GM21367 (cell line): ENCODE data around the gene GAGE1.
"Not testable (repeated sequence)": the region's sequence is repeated elsewhere in the genome, so short reads cannot be mapped to it uniquely, and the experiment has no call there.

Experiments
- ATAC-seq: cut with Tn5 transposase; IDR thresholded peaks from one replicate; pipeline ENCODE4 v1.9.1; 2021; ENCODE audit not compliant: unreplicated experiment

GAGE1 gene, protein sequence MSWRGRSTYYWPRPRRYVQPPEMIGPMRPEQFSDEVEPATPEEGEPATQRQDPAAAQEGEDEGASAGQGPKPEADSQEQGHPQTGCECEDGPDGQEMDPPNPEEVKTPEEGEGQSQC

DNA sequence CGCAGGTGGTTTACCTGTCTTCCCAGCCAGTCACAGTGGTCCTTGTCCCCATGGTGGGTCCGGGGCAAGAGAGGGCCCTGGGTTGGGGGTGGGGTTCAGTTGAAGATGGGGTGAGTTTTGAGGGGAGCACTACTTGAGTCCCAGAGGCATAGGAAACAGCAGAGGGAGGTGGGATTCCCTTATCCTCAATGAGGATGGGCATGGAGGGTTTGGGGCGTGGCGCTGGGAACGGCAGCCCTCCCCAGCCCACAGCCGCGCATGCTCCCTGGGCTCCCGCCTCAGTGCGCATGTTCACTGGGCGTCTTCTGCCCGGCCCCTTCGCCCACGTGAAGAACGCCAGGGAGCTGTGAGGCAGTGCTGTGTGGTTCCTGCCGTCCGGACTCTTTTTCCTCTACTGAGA, at the start of gene GAGE1:
TSS of gene GAGE1 (plus strand) at position 301 of the 400 bp plus-strand sequence. CDS start 1,155 bp downstream, outside the sequence.
- not testable (repeated sequence) for ATAC-seq

DNA sequence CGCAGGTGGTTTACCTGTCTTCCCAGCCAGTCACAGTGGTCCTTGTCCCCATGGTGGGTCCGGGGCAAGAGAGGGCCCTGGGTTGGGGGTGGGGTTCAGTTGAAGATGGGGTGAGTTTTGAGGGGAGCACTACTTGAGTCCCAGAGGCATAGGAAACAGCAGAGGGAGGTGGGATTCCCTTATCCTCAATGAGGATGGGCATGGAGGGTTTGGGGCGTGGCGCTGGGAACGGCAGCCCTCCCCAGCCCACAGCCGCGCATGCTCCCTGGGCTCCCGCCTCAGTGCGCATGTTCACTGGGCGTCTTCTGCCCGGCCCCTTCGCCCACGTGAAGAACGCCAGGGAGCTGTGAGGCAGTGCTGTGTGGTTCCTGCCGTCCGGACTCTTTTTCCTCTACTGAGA, 47.8 kb upstream of the GAGE1 start, which contains the start of gene GAGE12E:
TSS of gene GAGE12E (plus strand) at position 301 of the 400 bp plus-strand sequence. CDS start 1,155 bp downstream, outside the sequence.
- not testable (repeated sequence) for ATAC-seq

DNA sequence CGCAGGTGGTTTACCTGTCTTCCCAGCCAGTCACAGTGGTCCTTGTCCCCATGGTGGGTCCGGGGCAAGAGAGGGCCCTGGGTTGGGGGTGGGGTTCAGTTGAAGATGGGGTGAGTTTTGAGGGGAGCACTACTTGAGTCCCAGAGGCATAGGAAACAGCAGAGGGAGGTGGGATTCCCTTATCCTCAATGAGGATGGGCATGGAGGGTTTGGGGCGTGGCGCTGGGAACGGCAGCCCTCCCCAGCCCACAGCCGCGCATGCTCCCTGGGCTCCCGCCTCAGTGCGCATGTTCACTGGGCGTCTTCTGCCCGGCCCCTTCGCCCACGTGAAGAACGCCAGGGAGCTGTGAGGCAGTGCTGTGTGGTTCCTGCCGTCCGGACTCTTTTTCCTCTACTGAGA, 38.3 kb upstream of the GAGE1 start, which contains the start of gene GAGE12F:
TSS of gene GAGE12F (plus strand) at position 301 of the 400 bp plus-strand sequence. CDS start 1,155 bp downstream, outside the sequence.
- ATAC-seq, result not testable (repeated sequence)

DNA sequence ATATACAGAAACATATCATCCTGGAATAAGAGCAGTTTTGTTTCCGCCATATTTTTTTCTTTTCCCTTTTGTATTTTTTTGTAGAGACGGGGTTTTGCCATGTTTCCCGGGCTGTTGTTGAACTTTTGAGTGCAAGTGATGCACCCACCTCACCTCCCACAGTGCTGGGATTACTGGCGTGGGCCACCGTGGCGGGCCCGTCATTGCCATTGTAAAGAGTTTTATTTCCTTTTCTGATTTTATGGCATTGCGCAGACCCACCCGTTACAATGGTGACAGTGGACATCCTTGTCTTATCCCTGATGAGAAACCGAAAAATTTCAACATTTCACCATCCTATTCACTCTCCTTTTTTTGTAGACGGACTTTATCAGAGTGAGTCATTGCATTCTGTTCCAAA, 30.1 kb upstream of the GAGE1 start:
- not testable (repeated sequence) for ATAC-seq

DNA sequence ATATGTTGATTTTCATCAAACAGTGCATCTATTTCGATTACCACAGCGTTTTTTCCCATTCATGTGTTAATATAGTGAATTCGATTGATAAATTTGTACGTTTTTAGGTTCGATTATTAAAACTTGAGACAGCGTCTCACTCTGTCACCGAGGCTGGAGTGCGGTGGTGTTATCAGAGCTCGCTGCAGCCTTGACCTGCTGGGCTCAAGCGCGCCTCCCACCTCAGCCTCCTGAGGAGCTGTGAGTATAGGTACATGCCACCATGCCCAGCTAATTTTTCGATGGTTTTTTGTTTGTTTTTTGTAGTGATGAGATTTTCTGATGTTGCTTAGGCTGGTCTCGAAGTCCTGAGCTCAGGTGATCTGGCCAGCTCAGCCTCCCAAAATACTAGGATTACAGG, 29.7 kb upstream of the GAGE1 start:
- ATAC-seq, result not testable (repeated sequence)

DNA sequence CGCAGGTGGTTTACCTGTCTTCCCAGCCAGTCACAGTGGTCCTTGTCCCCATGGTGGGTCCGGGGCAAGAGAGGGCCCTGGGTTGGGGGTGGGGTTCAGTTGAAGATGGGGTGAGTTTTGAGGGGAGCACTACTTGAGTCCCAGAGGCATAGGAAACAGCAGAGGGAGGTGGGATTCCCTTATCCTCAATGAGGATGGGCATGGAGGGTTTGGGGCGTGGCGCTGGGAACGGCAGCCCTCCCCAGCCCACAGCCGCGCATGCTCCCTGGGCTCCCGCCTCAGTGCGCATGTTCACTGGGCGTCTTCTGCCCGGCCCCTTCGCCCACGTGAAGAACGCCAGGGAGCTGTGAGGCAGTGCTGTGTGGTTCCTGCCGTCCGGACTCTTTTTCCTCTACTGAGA, 28.7 kb upstream of the GAGE1 start, which contains the start of gene GAGE12G:
TSS of gene GAGE12G (plus strand) at position 301 of the 400 bp plus-strand sequence. CDS start 1,155 bp downstream, outside the sequence.
- ATAC-seq, result not testable (repeated sequence)

DNA sequence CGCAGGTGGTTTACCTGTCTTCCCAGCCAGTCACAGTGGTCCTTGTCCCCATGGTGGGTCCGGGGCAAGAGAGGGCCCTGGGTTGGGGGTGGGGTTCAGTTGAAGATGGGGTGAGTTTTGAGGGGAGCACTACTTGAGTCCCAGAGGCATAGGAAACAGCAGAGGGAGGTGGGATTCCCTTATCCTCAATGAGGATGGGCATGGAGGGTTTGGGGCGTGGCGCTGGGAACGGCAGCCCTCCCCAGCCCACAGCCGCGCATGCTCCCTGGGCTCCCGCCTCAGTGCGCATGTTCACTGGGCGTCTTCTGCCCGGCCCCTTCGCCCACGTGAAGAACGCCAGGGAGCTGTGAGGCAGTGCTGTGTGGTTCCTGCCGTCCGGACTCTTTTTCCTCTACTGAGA, 19.2 kb upstream of the GAGE1 start, which contains the start of gene GAGE12H:
TSS of gene GAGE12H (plus strand) at position 301 of the 400 bp plus-strand sequence. CDS start 1,155 bp downstream, outside the sequence.
- not testable (repeated sequence) for ATAC-seq

DNA sequence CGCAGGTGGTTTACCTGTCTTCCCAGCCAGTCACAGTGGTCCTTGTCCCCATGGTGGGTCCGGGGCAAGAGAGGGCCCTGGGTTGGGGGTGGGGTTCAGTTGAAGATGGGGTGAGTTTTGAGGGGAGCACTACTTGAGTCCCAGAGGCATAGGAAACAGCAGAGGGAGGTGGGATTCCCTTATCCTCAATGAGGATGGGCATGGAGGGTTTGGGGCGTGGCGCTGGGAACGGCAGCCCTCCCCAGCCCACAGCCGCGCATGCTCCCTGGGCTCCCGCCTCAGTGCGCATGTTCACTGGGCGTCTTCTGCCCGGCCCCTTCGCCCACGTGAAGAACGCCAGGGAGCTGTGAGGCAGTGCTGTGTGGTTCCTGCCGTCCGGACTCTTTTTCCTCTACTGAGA, 9.6 kb upstream of the GAGE1 start, which contains the start of gene GAGE2A:
TSS of gene GAGE2A (plus strand) at position 301 of the 400 bp plus-strand sequence. CDS start 1,155 bp downstream, outside the sequence.
- not testable (repeated sequence) for ATAC-seq

DNA sequence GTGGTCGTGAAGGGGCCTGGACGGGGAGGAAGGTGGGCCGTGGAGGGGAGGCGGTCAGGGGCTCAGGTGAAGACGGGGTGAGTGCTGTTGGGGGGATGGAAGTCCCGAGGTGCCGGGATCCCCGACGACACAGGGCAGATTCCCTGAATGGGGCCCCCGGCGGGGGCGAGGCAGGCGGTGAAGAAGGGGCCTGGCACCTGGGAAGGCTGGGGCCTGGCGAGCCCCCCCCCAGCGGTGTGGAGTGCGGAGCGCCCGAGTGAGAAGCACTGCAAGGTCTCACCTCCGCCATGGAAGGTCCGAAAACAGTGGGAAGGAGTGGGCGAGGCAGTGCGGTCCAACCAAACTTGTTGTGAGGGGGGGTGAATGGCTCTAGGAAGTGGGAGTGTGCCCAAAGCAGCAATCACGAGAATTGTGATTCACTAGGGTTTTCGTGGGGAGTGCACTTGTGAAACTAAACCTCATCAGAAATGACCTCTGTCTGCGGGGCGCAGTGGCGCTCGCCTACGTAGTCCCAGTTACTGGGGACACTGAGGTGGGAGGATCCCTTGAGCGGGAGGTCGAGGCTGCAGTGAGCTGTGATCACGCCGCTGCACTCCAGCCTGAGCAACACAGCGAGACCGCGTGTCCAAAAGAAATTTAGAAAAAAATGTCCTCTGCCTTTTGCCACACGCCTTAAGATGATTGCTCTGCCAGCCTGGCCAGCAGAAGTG, 8.9 kb upstream of the GAGE1 start:
- not testable (repeated sequence) for ATAC-seq

DNA sequence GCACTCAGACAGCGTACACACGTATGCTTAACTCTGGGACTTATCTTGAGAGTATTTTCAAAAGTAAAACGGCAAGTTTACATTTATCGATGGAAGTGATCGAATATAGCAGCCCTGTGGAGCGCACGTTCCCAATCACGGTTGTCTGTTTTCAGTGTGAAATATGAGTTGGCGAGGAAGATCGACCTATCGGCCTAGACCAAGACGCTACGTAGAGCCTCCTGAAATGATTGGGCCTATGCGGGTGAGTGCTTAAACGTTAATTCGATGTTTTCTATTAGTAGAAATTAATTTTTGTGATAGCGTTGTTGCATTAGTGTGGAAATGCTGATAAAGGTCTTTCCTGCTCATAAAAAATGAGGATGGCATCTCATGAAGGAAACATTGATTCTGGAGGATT, 8.3 kb upstream of the GAGE1 start:
- not testable (repeated sequence) for ATAC-seq

DNA sequence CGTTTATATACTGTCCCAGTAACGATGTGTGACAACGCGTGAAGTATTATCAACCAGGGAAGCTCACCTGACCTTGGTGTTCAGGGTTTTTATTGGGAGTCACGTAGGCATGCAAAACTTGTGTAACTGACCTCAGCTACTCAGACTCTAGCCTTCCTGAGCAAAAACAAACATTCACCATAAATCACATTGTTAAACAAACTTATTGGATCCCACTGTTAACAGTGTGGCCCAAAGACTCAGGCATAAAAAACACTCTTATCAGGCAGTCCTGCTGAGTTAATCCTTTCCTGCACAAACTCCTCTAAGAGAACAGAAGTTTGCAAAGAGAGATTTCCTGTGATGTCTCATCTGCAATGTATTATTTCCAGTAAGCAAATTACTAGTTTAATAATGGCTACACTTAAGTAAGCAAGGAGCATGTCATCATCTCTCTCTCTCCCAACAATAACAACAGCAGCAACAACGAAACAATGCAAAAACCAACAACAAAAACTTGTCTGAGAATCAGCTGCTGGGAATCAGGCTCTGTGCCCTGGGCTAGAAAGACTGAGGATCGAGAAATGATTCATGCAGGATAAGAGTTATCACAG, 12.0 kb downstream of the GAGE1 start:
- no peak for ATAC-seq

DNA sequence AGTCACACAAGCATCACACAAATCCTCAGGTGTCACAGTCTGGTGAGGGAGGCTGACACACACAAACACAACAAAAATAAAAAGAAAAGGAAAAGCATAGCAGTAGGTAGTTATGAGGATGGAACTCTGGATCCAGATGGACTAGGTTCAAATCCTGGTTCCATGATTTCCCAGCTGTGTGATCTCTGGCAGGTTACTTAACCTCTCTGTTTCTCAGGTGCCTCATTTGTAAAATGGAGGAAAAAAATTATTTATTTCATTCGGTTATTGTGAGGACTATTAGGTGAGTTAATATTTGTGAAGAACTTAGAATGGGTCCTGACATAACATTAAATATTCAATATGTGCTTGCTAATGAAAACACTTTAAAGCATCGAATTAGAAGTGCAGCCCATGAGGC, 19.8 kb downstream of the GAGE1 start:
- ATAC-seq, result no peak

DNA sequence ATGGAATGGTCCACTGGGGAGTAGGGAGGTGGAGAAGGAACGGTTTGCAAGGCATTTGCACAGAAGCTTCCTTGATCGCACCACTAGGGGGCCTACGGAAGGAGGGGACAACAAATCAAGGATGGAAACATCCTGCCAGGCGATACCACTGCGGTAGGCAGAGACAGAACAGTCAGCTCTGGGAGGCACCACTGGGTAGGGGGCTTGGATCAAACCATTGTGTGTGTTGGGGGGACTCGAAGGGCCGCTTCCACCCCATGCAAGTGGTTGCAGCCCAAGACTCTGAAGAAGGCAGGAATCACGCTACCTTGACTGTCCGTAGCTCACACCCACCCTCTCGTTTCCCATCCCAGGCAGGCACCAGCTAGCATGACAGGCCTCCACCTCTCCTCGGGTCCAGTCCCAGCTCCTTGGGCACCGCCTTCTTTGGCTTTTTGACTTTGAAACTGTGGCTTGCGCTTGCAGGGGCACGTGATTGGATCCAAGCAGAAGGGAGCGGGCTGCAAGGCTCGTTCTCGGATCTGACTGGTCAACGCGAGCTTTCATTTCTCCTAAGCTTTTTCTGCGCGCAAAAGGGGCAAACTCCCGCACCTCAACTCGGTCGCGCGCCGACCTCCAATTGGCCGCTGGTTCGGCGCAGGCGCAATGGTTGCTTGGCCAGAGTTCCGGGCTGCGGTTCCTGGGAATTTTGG, 28.4 kb downstream of the GAGE1 start:
- no peak for ATAC-seq

DNA sequence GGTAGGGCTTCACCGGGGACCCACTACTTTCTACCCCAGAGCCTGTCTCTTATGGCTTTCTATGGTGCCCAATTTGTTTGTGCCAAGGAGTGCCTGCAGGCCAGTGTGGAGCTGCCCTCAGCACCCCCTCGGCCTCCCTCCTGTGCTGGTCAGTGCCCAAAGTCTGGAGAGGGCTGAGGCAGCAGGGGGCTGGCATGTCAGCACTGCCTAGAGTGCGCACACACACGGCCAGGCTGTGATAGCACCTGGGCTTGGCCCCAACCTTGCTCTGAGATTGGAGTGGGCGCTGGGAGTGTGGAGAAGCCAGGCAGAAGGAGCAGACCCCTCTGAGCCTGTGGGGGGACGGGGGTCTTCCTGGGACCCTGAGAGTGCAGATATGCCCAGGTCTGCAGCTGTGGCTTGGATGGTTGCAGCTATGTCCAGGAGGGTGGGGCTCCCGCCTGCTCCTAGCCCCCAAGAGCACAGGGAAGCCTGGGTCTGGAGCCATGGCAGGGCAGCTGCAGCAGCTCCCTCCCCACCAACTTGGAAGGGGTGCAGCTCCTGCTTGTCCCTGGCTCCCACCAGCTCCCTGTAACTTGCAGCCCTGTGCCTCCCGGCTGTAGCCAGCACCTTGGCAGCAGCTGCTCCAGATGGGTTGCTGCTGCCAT, 46.3 kb downstream of the GAGE1 start:
- no peak for ATAC-seq

DNA sequence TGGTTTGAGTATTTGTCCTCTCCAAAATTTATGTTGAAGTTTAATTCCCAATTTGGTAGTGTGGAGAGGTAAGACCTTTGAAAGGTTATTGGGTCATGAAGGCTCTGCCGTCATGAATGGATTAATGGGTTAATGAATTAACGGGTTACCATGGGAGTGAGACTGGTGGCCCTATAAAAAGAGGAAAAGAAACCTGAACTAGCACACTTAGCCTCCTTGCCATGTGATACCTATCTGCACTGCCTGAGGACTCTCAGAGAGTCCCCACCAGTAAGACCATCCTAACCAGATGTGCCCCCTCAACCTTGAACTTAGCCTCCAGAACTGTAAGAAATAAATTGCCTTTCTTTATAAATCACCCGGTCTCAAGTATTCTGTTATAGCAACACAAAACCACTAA, 57.7 kb downstream of the GAGE1 start:
- ATAC-seq, result no peak
